GM23338 (cell line): ENCODE measurements around the gene MATCAP1. TPM values are rescaled to one million over a fixed set of nuclear protein-coding genes. Genes with fewer than 3 reads are reported as not detected.

Experiments
- ATAC-seq: fragments of 200-7000 bp; cut with Tn5 transposase; 3 replicates; pipeline ENCODE4 v1.9.1; 2020
- DNase-seq: peaks from one replicate; pipeline ENCODE4 v3.0.0-alpha.2; 2015; ENCODE audit warnings: low spot score
- H2AFZ ChIP-seq: fragments of 200-600 bp; sonication (generic); 2 replicates; pipeline ENCODE4 v1.8.0; 2016; ENCODE audit warnings: antibody characterized with exemption, mild to moderate bottlenecking, moderate library complexity
- H3F3A ChIP-seq: fragments of 200-600 bp; sonication (generic); replicated peaks from 2 replicates; pipeline ENCODE4 v1.8.0; 2017; ENCODE audit warnings: antibody characterized with exemption, mixed run types, low read depth
- H3K27ac ChIP-seq: fragments of 200-600 bp; sonication (generic); 2 replicates; pipeline ENCODE4 v1.6.1; 2016; ENCODE audit warnings: low read depth
- H3K27me3 ChIP-seq: fragments of 200-600 bp; sonication (generic); 2 replicates; pipeline ENCODE4 v1.8.0; 2016; ENCODE audit warnings: mild to moderate bottlenecking, mixed run types, moderate library complexity; ENCODE audit not compliant: insufficient read depth
- H3K36me3 ChIP-seq: fragments of 200-600 bp; sonication (generic); 2 replicates; pipeline ENCODE4 v1.8.0; 2016; ENCODE audit warnings: mild to moderate bottlenecking; ENCODE audit not compliant: insufficient read depth
- H3K4me1 ChIP-seq: fragments of 200-600 bp; sonication (generic); 2 replicates; pipeline ENCODE4 v1.8.0; 2016; ENCODE audit warnings: mild to moderate bottlenecking, moderate library complexity; ENCODE audit not compliant: insufficient read depth
- H3K4me2 ChIP-seq: fragments of 200-600 bp; sonication (generic); 2 replicates; pipeline ENCODE4 v1.7.1; 2017; ENCODE audit warnings: mixed run types
- H3K4me3 ChIP-seq: fragments of 200-600 bp; sonication (generic); 2 replicates; pipeline ENCODE4 v1.6.1; 2016; ENCODE audit warnings: mixed run types
- H3K79me2 ChIP-seq: fragments of 200-600 bp; sonication (generic); replicated peaks from 2 replicates; pipeline ENCODE4 v1.8.0; 2017; ENCODE audit warnings: mild to moderate bottlenecking; ENCODE audit not compliant: insufficient read depth
- H3K9me2 ChIP-seq: fragments of 200-600 bp; sonication (generic); 2 replicates; pipeline ENCODE4 v1.8.0; 2017; ENCODE audit not compliant: insufficient read depth
- H4K20me1 ChIP-seq: fragments of 200-600 bp; sonication (generic); replicated peaks from 2 replicates; pipeline ENCODE4 v1.8.0; 2017; ENCODE audit warnings: mild to moderate bottlenecking; ENCODE audit not compliant: insufficient read depth
- H3K27ac Mint-ChIP-seq: 2 replicates; pipeline ENCODE4 v1.8.0; 2020; ENCODE audit warnings: inconsistent platforms, mild to moderate bottlenecking, moderate library complexity, mixed read lengths
- H3K27me3 Mint-ChIP-seq: 3 replicates; pipeline ENCODE4 v1.8.0; 2022; ENCODE audit warnings: low read depth, mild to moderate bottlenecking, moderate library complexity, mixed read lengths, inconsistent platforms; ENCODE audit not compliant: insufficient read depth, poor library complexity
- H3K36me3 Mint-ChIP-seq: 3 replicates; pipeline ENCODE4 v1.8.0; 2021; ENCODE audit warnings: low read depth, mild to moderate bottlenecking, inconsistent platforms, moderate library complexity, mixed read lengths
- H3K4me1 Mint-ChIP-seq: 3 replicates; pipeline ENCODE4 v1.8.0; 2020; ENCODE audit warnings: mild to moderate bottlenecking, inconsistent platforms, mixed read lengths
- H3K4me3 Mint-ChIP-seq: 3 replicates; pipeline ENCODE4 v1.8.0; 2021; ENCODE audit warnings: moderate library complexity, mild to moderate bottlenecking, inconsistent platforms, mixed read lengths
- H3K9me3 Mint-ChIP-seq: 3 replicates; pipeline ENCODE4 v1.8.0; 2020; ENCODE audit warnings: moderate library complexity, mild to moderate bottlenecking, inconsistent platforms, mixed read lengths
- CREB1 ChIP-seq: fragments of 250-450 bp; sonication (Bioruptor Pico); IDR thresholded peaks from 2 replicates; pipeline ENCODE4 v1.5.0; 2020; ENCODE audit warnings: low read depth, mild to moderate bottlenecking, moderate library complexity
- CTCF ChIP-seq, 2 experiments: fragments of 200-600 bp in 1 of 2; sonication (generic) in 1 of 2; conservative IDR thresholded peaks; 2 replicates each; pipeline versions ENCODE4 v1.5.1 to v1.6.1; 2016 to 2017; ENCODE audit warnings: antibody characterized with exemption in 2 of 2, low read depth in 2 of 2, mild to moderate bottlenecking in 2 of 2, moderate library complexity in 1 of 2
- ETS1 ChIP-seq: IDR thresholded peaks from 2 replicates; pipeline ENCODE4 v1.6.1; 2016; ENCODE audit warnings: antibody characterized with exemption
- EZH2 ChIP-seq: fragments of 200-600 bp; sonication (generic); IDR thresholded peaks from one replicate; pipeline ENCODE4 v1.8.0; 2017; ENCODE audit warnings: antibody characterized with exemption, mild to moderate bottlenecking, low read depth; ENCODE audit not compliant: unreplicated experiment
- EZH2phosphoT487 ChIP-seq: fragments of 200-600 bp; sonication (generic); IDR thresholded peaks from one replicate; pipeline ENCODE4 v1.8.1; 2018; ENCODE audit warnings: antibody characterized with exemption; ENCODE audit not compliant: unreplicated experiment
- JUNB ChIP-seq: IDR thresholded peaks from one replicate; pipeline ENCODE4 v1.6.1; 2016; ENCODE audit warnings: antibody characterized with exemption; ENCODE audit not compliant: unreplicated experiment
- NANOG ChIP-seq: IDR thresholded peaks from 2 replicates; pipeline ENCODE4 v1.6.1; 2016; ENCODE audit warnings: antibody characterized with exemption, borderline replicate concordance
- POLR2AphosphoS5 ChIP-seq: IDR thresholded peaks from 2 replicates; pipeline ENCODE4 v1.6.1; 2016; ENCODE audit warnings: antibody characterized with exemption, low read depth
- REST ChIP-seq: IDR thresholded peaks from one replicate; pipeline ENCODE4 v1.6.1; 2018; ENCODE audit warnings: antibody characterized with exemption; ENCODE audit not compliant: unreplicated experiment
- STAT1 ChIP-seq: IDR thresholded peaks from one replicate; pipeline ENCODE4 v1.6.1; 2016; ENCODE audit warnings: antibody characterized with exemption; ENCODE audit not compliant: unreplicated experiment
- ZNF114 ChIP-seq: fragments of 250-450 bp; sonication (Bioruptor Pico); IDR thresholded peaks from 2 replicates; pipeline ENCODE4 v1.5.0; 2020; ENCODE audit warnings: mild to moderate bottlenecking, moderate library complexity
- ZNF331 ChIP-seq: fragments of 250-450 bp; sonication (Bioruptor Pico); IDR thresholded peaks from 2 replicates; pipeline ENCODE4 v1.5.0; 2020; ENCODE audit warnings: low read depth, mild to moderate bottlenecking, moderate library complexity
- ZNF462 ChIP-seq: fragments of 250-450 bp; sonication (Bioruptor Pico); IDR thresholded peaks from 2 replicates; pipeline ENCODE4 v1.5.0; 2020; ENCODE audit warnings: mild to moderate bottlenecking, moderate library complexity
- polyA plus RNA-seq: library from polyadenylated mRNA; unstranded; fragments of >200 nt; fragmentation: Nextera tagmentation; extraction: Ambion mirVana; gene quantifications from 2 replicates; pipeline ENCODE4 v1.2.1, GENCODE V29; 2016
- total RNA-seq: library from RNA; depleted of rRNA; stranded (reverse); fragments of >200 nt; shearing (Covaris generic); gene quantifications from 2 replicates; pipeline ENCODE4 v1.2.3, GENCODE V29; 2014

The MATCAP1 gene
- total and polyA plus RNA-seq, 2 experiments from 2014 or later, result 9.5 to 22.7 TPM

- H3K4me1 ChIP-seq, result peaks cover 9% of the 10 kb centered on the region
- Mint-ChIP-seq H3K4me1 (peaks cover 6% of the 10 kb centered on the region), H3K36me3 (peaks cover 19% of the 10 kb centered on the region), H3K27ac (no peak overlapping the region), H3K9me3 (no peaks in the 10 kb centered on the region), H3K27me3 (peaks cover 15% of the 10 kb centered on the region), H3K4me3 (no peak overlapping the region)
- no peak overlapping the region for H3K4me2 ChIP-seq
- DNase-seq (no peak), ATAC-seq (no peak)
- peaks cover 2% of the 10 kb centered on the region; the same call in 1 of the 2 replicates for H3K36me3 ChIP-seq
- TF ChIP-seq REST (no peak), POLR2AphosphoS5 (no peak), CTCF (conservative IDR thresholded peaks at IDR 0.05; ENCODE audit: low read depth in 2 of 2) (no peak), JUNB (no peak), ZNF462 (CRISPR knock-in tag) (no peak), CREB1 (CRISPR knock-in tag) (no peak), ETS1 (no peak), EZH2 (no peak), ZNF114 (CRISPR knock-in tag) (no peak), STAT1 (no peak), ZNF331 (no peak), EZH2phosphoT487 (no peak), NANOG (no peak)
- H2AFZ ChIP-seq, result no peak overlapping the region
- peaks cover 4% of the 10 kb centered on the region; the same call in 1 of the 2 replicates for H4K20me1 ChIP-seq
- H3F3A ChIP-seq, result peaks cover 13% of the 10 kb centered on the region; the same call in 1 of the 2 replicates
- no peaks in the 10 kb centered on the region for H3K79me2 ChIP-seq
- no peak overlapping the region for H3K4me3 ChIP-seq
- no peaks in the 10 kb centered on the region for H3K9me2 ChIP-seq
- H3K27ac ChIP-seq, result no peak overlapping the region
- no peaks in the 10 kb centered on the region for H3K27me3 ChIP-seq
Observed at GRCh38 chr16:67201411-67202345, 17.9 kb upstream of the MATCAP1 start.
